NB4 (cell line): ENCODE data around the gene NMRK1.

Source experiments
- DNase-seq: peaks from one replicate; pipeline ENCODE4 v3.0.0; 2010; ENCODE audit warnings: low read depth
- H3K4me3 ChIP-seq: one replicate; pipeline ENCODE4 v1.5.1; 2011; ENCODE audit warnings: mild to moderate bottlenecking, low read depth, low read length, moderate library complexity
- CTCF ChIP-seq: IDR thresholded peaks from one replicate; pipeline ENCODE4 v1.5.1; 2012; ENCODE audit warnings: low read depth, low read length
- MAX ChIP-seq: IDR thresholded peaks from 2 replicates; pipeline ENCODE4 v1.6.1; 2011; ENCODE audit warnings: low read depth, low read length
- MYC ChIP-seq: IDR thresholded peaks from 2 replicates; pipeline ENCODE4 v1.6.1; 2011; ENCODE audit warnings: low read depth, low read length
- POLR2A ChIP-seq: IDR thresholded peaks from 2 replicates; pipeline ENCODE4 v1.6.1; 2011; ENCODE audit warnings: mild to moderate bottlenecking; ENCODE audit not compliant: insufficient read length; ENCODE audit errors: extremely low read depth

NMRK1 gene

DNA sequence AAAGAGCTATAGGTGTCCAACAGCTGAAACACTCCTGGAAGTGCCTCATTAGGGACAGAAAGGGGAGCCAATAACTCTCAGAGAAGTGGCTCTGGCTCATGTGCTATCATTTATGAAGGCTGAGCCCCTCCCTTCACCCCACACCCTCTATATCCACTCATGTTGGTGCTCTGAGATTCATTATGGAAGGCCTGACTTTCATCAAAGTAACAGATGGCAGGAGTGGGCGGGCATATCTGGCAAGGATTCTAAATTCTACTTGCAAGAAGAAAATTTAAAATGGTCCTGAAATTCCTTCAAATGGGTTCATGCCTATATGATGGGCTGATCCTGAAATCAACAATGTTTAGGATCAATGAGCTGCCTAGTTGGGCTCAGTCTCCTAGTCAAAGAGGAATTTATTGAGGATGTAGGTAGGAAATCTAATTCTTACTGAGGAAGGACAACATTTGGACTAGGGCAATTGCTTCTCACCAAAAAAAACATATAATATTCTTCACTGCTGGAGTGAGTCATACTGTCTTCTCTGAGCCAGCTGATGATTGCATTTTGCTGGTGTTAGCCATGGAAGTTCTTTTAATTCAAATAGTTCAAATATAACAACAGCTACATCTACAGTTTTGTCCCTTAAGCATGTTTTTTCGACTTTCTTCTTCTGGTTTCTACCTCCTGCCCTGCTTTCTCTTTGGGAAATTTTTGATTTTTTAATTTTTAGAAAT is 23.5 kb downstream of the NMRK1 start:
- no peak for TF ChIP-seq POLR2A
- no peak for TF ChIP-seq MAX
- TF ChIP-seq MYC: no peak
- TF ChIP-seq CTCF: no peak
- no peak for DNase-seq
- no peak overlapping the region for H3K4me3 ChIP-seq

- DNase-seq: no peak
- TF ChIP-seq MAX: no peak
- TF ChIP-seq POLR2A: no peak
- no peak for TF ChIP-seq MYC
- no peak for TF ChIP-seq CTCF
- H3K4me3 ChIP-seq: no peak overlapping the region
Measured at GRCh38 chr9:75063556-75064305, 24.2 kb downstream of the NMRK1 start.

DNA sequence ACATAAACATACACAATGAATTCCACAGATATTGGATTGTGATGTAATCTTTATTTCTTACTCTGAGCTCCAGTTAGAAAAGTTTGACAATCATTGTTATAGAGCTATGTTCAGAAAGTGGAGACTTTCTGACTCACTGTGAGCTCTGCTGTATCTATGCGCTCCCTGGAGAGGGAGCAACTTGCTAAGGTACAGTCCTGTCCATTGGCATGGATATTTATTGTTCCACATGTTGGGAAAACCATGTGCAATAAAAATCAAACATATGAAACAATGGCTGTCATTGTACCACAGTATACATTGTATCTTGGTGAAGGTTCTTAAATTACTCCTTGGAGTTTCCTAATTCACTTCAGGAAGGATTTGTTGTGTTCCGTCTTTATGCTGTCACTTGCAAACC is 26.8 kb downstream of the NMRK1 start:
- DNase-seq: no peak
- H3K4me3 ChIP-seq: no peak overlapping the region
- TF ChIP-seq MAX: no peak
- TF ChIP-seq POLR2A: no peak
- no peak for TF ChIP-seq MYC
- no peak for TF ChIP-seq CTCF

GRCh38 chr9:75054368-75055001 is 33.5 kb downstream of the NMRK1 start:
- no peak for TF ChIP-seq CTCF
- no peak for TF ChIP-seq MAX
- no peak for TF ChIP-seq MYC
- TF ChIP-seq POLR2A: no peak
- no peak overlapping the region for H3K4me3 ChIP-seq
- no peak for DNase-seq

- no peak for DNase-seq
- H3K4me3 ChIP-seq: no peak overlapping the region
- TF ChIP-seq MYC (no peak), MAX (no peak), POLR2A (no peak), CTCF (no peak)
Measured at GRCh38 chr9:75053869-75054268, 34.1 kb downstream of the NMRK1 start.
